Duodenal mucosa (tissue), 2 donors: ENCODE data around the gene B4GALT3.
A peak's percentile ranks its signal among the peaks of the same experiment; 100 is the strongest.

Source experiments
- H3K27ac ChIP-seq: one replicate; pipeline ENCODE4 v1.7.0; 2013; ENCODE audit warnings: low read depth, low read length
- H3K27me3 ChIP-seq, 2 donors: one replicate each; pipeline ENCODE4 v1.7.0; 2013; ENCODE audit warnings: low read length in 2 of 2, control low read depth in 1 of 2; ENCODE audit not compliant: insufficient read depth in 2 of 2, control insufficient read depth in 1 of 2
- H3K36me3 ChIP-seq, 2 donors: one replicate each; pipeline ENCODE4 v1.7.0; 2013; ENCODE audit warnings: low read length in 2 of 2, control low read depth in 1 of 2; ENCODE audit not compliant: insufficient read depth in 2 of 2, control insufficient read depth in 1 of 2
- H3K4me1 ChIP-seq, 2 donors: one replicate each; pipeline ENCODE4 v1.7.0; 2013; ENCODE audit warnings: low read length in 2 of 2, control low read depth in 1 of 2; ENCODE audit not compliant: insufficient read depth in 2 of 2, control insufficient read depth in 1 of 2
- H3K4me3 ChIP-seq, 2 donors: one replicate each; pipeline ENCODE4 v1.7.0; 2013; ENCODE audit warnings: low read length in 2 of 2, low read depth in 1 of 2
- H3K9ac ChIP-seq, 2 donors: one replicate each; pipeline ENCODE4 v1.7.0; 2013; ENCODE audit warnings: low read length in 2 of 2, low read depth in 1 of 2
- H3K9me3 ChIP-seq, 2 donors: one replicate each; pipeline ENCODE4 v1.7.0; 2013; ENCODE audit warnings: low read length in 2 of 2, control low read depth in 1 of 2; ENCODE audit not compliant: control insufficient read depth in 1 of 2

The B4GALT3 gene

GRCh38 chr1:161130266-161130665 lies 47.0 kb downstream of the B4GALT3 start:
- peaks cover 25% of the 10 kb centered on the region in 2 donors for H3K4me1 ChIP-seq
- H3K9me3 ChIP-seq = no peaks in the 10 kb centered on the region
- H3K27ac ChIP-seq = no peak overlapping the region
- peaks cover 20 to 38% of the 10 kb centered on the region in 2 donors for H3K36me3 ChIP-seq
- no peak overlapping the region for H3K4me3 ChIP-seq
- no peak overlapping the region for H3K9ac ChIP-seq
- H3K27me3 ChIP-seq = no peaks in the 10 kb centered on the region

DNA sequence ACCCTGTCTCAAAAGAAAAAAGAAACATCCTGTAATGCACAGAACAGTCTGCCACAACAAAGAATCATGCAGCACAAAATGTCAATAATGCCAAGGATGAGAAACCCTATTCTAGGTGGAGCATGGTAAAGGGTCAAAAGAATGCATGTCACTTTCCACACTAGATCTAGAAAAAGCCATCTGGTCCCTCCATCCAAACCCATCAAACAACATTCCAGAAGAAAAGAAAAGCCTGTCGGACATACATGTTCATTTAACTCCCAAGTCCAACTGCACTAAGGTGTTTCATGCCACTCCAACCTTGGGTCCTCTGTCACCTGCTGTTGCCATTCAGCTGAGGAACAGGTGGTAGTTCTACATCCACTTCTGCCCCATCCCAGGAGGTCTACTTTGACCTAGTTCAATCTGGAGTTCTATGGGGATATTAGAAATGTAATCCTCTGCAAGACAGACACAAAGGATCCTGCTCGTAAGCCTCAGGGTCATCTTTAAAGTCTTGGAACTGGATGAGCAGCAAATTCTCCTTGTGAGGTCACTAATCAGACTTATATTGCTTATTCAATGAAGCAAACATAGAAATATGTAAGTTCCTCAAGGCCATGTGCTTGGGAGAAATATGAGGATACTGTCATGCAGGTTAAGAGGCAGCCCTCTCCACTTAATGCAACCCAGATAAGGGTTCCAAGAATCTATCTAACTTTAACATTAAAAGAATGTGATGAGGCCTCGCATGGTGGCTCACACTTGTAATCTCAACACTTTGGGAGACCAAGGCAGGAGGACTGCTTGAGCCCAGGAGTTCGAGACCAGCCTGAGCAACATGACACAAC lies 48.5 kb downstream of the B4GALT3 start:
- Histone ChIP-seq H3K4me3 (no peak overlapping the region), H3K27ac (no peak overlapping the region), H3K36me3 (peaks cover 27 to 52% of the 10 kb centered on the region in 2 donors), H3K9me3 (no peaks in the 10 kb centered on the region), H3K9ac (no peak overlapping the region), H3K4me1 (peaks cover 23% of the 10 kb centered on the region in 2 donors), H3K27me3 (no peaks in the 10 kb centered on the region)

DNA sequence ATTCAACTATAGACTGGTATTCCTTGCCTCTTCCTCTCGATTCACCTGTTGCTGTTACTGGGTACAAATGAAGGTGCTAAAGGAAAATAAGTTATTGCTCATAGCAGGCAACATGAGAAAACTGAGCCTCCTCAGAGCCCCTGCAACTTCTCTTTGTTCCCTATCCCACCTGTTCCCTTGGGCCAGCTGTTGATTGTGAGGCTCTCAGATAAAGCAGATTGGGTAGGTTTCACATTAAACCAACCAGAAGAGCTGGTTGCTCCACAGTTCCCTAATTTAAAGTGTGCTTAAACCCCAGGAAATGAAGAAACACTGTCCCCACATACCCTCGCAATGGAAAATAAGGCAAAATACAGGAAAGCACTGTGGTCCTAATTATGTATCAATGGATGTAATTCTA lies 49.7 kb downstream of the B4GALT3 start:
- H3K4me1 ChIP-seq = peaks cover 18 to 19% of the 10 kb centered on the region in 2 donors
- H3K36me3 ChIP-seq = peaks cover 34 to 63% of the 10 kb centered on the region in 2 donors
- no peaks in the 10 kb centered on the region for H3K9me3 ChIP-seq
- H3K9ac ChIP-seq = peak overlapping the region in 1 of 2 donors; percentile 25
- H3K27ac ChIP-seq = no peak overlapping the region
- no peak overlapping the region for H3K4me3 ChIP-seq
- H3K27me3 ChIP-seq = no peaks in the 10 kb centered on the region

DNA sequence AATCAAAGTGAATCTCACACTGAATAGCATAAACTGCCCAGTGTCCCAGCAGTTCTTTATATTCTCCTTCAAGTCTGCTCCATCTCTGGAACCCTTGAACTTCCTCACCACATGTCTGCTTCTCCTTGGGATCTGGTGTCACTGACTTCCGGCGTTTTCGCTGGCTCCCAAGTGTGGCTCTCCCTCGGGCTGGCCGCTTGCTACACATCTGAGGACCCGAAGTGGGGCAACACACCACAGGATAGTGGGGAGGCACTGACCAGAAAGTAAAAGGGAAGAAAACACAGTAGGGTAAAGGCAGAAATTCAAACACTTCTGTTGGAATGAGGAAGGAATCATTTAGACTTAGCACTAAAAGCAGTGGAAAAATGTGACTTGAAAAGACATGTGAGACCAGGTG lies 54.3 kb downstream of the B4GALT3 start:
- no peaks in the 10 kb centered on the region for H3K9me3 ChIP-seq

DNA sequence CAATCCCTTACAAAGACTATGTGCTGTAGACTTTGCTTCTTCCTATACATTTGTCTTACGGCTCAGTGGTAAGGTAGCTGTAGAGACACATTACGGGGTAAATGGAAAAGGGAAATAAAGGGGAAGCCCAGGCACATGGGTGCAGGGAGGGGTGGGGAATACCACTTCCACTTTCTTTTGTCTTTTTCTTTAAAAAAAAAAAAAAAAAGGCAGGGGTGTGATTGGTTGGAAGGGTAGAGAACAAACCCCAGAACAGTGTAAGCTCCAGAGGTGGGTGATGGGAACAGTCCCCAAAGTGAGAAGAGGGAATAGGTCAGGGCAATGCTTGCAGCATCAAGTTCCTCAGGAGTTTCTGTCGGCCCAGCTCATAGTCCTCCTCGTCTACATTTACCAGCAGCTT lies 55.5 kb downstream of the B4GALT3 start:
- peaks cover 46 to 62% of the 10 kb centered on the region in 2 donors for H3K36me3 ChIP-seq
- H3K9ac ChIP-seq = no peak overlapping the region
- peaks cover 22 to 28% of the 10 kb centered on the region in 2 donors for H3K4me1 ChIP-seq
- H3K9me3 ChIP-seq = no peaks in the 10 kb centered on the region
- no peaks in the 10 kb centered on the region for H3K27me3 ChIP-seq
- no peak overlapping the region for H3K4me3 ChIP-seq
- no peak overlapping the region for H3K27ac ChIP-seq

More for the DNA sequence above, 54.3 kb downstream of the B4GALT3 start:
- Histone ChIP-seq H3K36me3 (peaks cover 53 to 71% of the 10 kb centered on the region in 2 donors), H3K27me3 (no peaks in the 10 kb centered on the region), H3K4me1 (peaks cover 22 to 31% of the 10 kb centered on the region in 2 donors), H3K9ac (no peak overlapping the region), H3K27ac (no peak overlapping the region), H3K4me3 (no peak overlapping the region)
